Liver (tissue), 9 donors: ENCODE measurements around the gene SPATS1. TPM values are rescaled to one million over a fixed set of nuclear protein-coding genes. Genes with fewer than 3 reads are reported as not detected.

Experiments
- DNase-seq: peaks from one replicate; pipeline ENCODE4 v3.0.0-alpha.2; 2017; ENCODE audit warnings: low spot score
- H3K27ac ChIP-seq, 2 donors: one replicate each; pipeline ENCODE4 v1.7.0; 2013; ENCODE audit warnings: inconsistent platforms in 2 of 2, low read length in 2 of 2, control low read depth in 1 of 2, low read depth in 1 of 2, mild to moderate bottlenecking in 1 of 2
- H3K27me3 ChIP-seq, 4 donors: one replicate each; pipeline versions ENCODE4 v1.6.1 to v1.7.0; 2013; ENCODE audit warnings: low read length in 3 of 4, inconsistent platforms in 1 of 4, mild to moderate bottlenecking in 1 of 4, moderate library complexity in 1 of 4; ENCODE audit not compliant: control insufficient read depth in 4 of 4, insufficient read depth in 4 of 4
- H3K36me3 ChIP-seq, 4 donors: one replicate each; pipeline versions ENCODE4 v1.6.1 to v1.7.0; 2013; ENCODE audit warnings: low read length in 3 of 4, mild to moderate bottlenecking in 3 of 4, low read depth in 1 of 4, moderate library complexity in 1 of 4; ENCODE audit not compliant: control insufficient read depth in 4 of 4, insufficient read depth in 3 of 4
- H3K4me1 ChIP-seq, 4 donors: one replicate each; pipeline versions ENCODE4 v1.6.1 to v1.7.0; 2013; ENCODE audit warnings: low read length in 3 of 4, mild to moderate bottlenecking in 3 of 4, moderate library complexity in 1 of 4; ENCODE audit not compliant: control insufficient read depth in 4 of 4, insufficient read depth in 4 of 4
- H3K4me3 ChIP-seq, 3 donors: one replicate each; pipeline versions ENCODE4 v1.6.1 to v1.7.0; 2013; ENCODE audit warnings: low read length in 3 of 3, control low read depth in 1 of 3, low read depth in 1 of 3, mild to moderate bottlenecking in 1 of 3
- H3K9ac ChIP-seq, 2 donors: one replicate each; pipeline ENCODE4 v1.7.0; 2013; ENCODE audit warnings: low read length in 2 of 2, mild to moderate bottlenecking in 2 of 2, moderate library complexity in 2 of 2, control low read depth in 1 of 2, low read depth in 1 of 2
- H3K9me3 ChIP-seq, 4 donors: one replicate each; pipeline versions ENCODE4 v1.6.1 to v1.7.0; 2013; ENCODE audit warnings: low read length in 3 of 4; ENCODE audit not compliant: control insufficient read depth in 4 of 4
- ATF3 ChIP-seq: IDR thresholded peaks from 2 replicates; pipeline ENCODE4 v1.6.1; 2016; ENCODE audit warnings: antibody characterized with exemption
- EGR1 ChIP-seq, 2 donors: IDR thresholded peaks; 2 replicates each; pipeline ENCODE4 v1.6.1; 2016 to 2018; ENCODE audit warnings: antibody characterized with exemption in 2 of 2, low read depth in 2 of 2
- FOXA1 ChIP-seq: IDR thresholded peaks from 2 replicates; pipeline ENCODE4 v1.6.1; 2016; ENCODE audit warnings: antibody characterized with exemption
- FOXA2 ChIP-seq: IDR thresholded peaks from 2 replicates; pipeline ENCODE4 v1.6.1; 2016; ENCODE audit warnings: antibody characterized with exemption
- GABPA ChIP-seq, 2 donors: IDR thresholded peaks in 1 of 2; conservative IDR thresholded peaks in 1 of 2; 2 replicates each; pipeline ENCODE4 v1.6.1; 2016; ENCODE audit warnings: antibody characterized with exemption in 2 of 2, mild to moderate bottlenecking in 1 of 2, moderate library complexity in 1 of 2
- HNF4A ChIP-seq, 2 donors: conservative IDR thresholded peaks; 2 replicates each; pipeline ENCODE4 v1.6.1; 2016; ENCODE audit warnings: antibody characterized with exemption in 2 of 2, mild to moderate bottlenecking in 2 of 2
- HNF4G ChIP-seq: IDR thresholded peaks from 2 replicates; pipeline ENCODE4 v1.6.1; 2016; ENCODE audit warnings: antibody characterized with exemption
- JUND ChIP-seq, 2 donors: IDR thresholded peaks; 2 replicates each; pipeline ENCODE4 v1.6.1; 2016; ENCODE audit warnings: antibody characterized with exemption in 2 of 2
- NR2F2 ChIP-seq: IDR thresholded peaks from 2 replicates; pipeline ENCODE4 v1.6.1; 2016; ENCODE audit warnings: antibody characterized with exemption
- RAD21 ChIP-seq, 2 donors: IDR thresholded peaks; 2 replicates each; pipeline ENCODE4 v1.6.1; 2016; ENCODE audit warnings: antibody characterized with exemption in 2 of 2, mild to moderate bottlenecking in 2 of 2
- RXRA ChIP-seq, 2 donors: IDR thresholded peaks; 2 replicates each; pipeline ENCODE4 v1.6.1; 2017 to 2018; ENCODE audit warnings: antibody characterized with exemption in 2 of 2, mild to moderate bottlenecking in 1 of 2
- SP1 ChIP-seq: IDR thresholded peaks from 2 replicates; pipeline ENCODE4 v1.6.1; 2018; ENCODE audit warnings: antibody characterized with exemption, mild to moderate bottlenecking
- TAF1 ChIP-seq: conservative IDR thresholded peaks from 2 replicates; pipeline ENCODE4 v1.6.1; 2016; ENCODE audit warnings: antibody characterized with exemption, mild to moderate bottlenecking
- WGBS: extraction: QIAGEN DNeasy Blood & Tissue Kit; methylation state at CpG from one replicate; pipeline ENCODE4 v1.1.7; 2013; 5-methylcytosine and 5-hydroxymethylcytosine counted together
- polyA plus RNA-seq, 2 donors: library from polyadenylated mRNA; stranded (reverse) in 1 of 2; unstranded in 1 of 2; fragments of 200-250 nt in 1 of 2; fragments of >200 nt in 1 of 2; fragmentation: Nextera tagmentation in 1 of 2; extraction: Ambion mirVana in 1 of 2; gene quantifications; one replicate each; pipeline versions ENCODE4 v1.2.1 to v1.2.3, GENCODE V29; 2013 to 2015
- total RNA-seq, 2 donors: library from RNA; depleted of rRNA; stranded (reverse); fragments of >200 nt; gene quantifications; one replicate each; pipeline ENCODE4 v1.2.3, GENCODE V29; 2014
- TF ChIP-seq, protein P1 (sequence below): IDR thresholded peaks from 2 replicates; pipeline ENCODE4 v1.6.1; 2016; ENCODE audit warnings: antibody characterized with exemption, mild to moderate bottlenecking
- TF ChIP-seq, protein P2 (sequence below): IDR thresholded peaks from 2 replicates; pipeline ENCODE4 v1.6.1; 2016; ENCODE audit warnings: antibody characterized with exemption
- TF ChIP-seq, protein P3 (sequence below): fragments of 150-350 bp; IDR thresholded peaks from 2 replicates; pipeline ENCODE4 v1.5.1; 2017; ENCODE audit warnings: improper control_type of control experiment, low read depth, low read length; ENCODE audit not compliant: missing input control
- donor health status: healthy.
- donor health status: healthy.
- donor health status: healthy.
- donor health status: healthy.
- donor health status: healthy.

Gene SPATS1
- total and polyA plus RNA-seq, 4 donors: not detected

GRCh38 chr6:44366781-44367180 is 24.3 kb downstream of the SPATS1 start:
- Histone ChIP-seq H3K27me3 (no peaks in the 10 kb centered on the region), H3K4me3 (no peak overlapping the region), H3K36me3 (no peaks in the 10 kb centered on the region), H3K4me1 (peaks cover 0 to 11% (median 3%) of the 10 kb centered on the region in 4 donors), H3K27ac (no peak overlapping the region), H3K9me3 (no peaks in the 10 kb centered on the region), H3K9ac (no peak overlapping the region)
- DNase-seq: no peak
- WGBS: 72% methylated on average over 3 of the region's 3 CpGs
- TF ChIP-seq RAD21 (IDR thresholded peaks at IDR 0.05) (peak; percentile 6 to 31), FOXA2 (peak; percentile 28), GABPA (IDR thresholded peaks at IDR 0.05 in 1 of 2, conservative IDR thresholded peaks at IDR 0.05 in 1 of 2) (no peak), JUND (IDR thresholded peaks at IDR 0.05) (no peak), HNF4G (peak; percentile 90), SP1 (peak; percentile 44), HNF4A (conservative IDR thresholded peaks at IDR 0.05) (peak; percentile 91 to 98), RXRA (IDR thresholded peaks at IDR 0.05) (peak; percentile 63 to 79)

DNA sequence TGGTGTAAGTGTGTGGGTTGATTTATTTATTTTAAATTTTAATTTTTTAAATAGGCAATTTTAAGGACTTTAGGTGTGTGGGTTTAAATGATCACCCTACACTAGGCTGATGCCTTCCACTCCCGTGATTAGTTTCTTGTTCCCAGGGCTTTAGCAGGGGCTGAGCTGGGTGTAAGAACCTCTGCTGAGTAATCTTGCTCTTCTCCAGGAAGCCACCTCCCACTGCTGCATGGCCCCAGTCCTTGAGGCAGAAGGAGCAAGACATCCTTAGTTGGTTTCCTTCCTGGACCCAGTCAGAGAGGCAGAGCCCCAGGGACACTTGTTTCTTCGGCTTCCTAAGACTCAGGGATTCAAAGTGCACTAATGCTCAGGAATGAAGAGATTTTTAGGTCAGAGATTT is 25.2 kb downstream of the SPATS1 start:
- 72% methylated on average over 2 of the region's 2 CpGs for WGBS
- no peak overlapping the region for H3K9ac ChIP-seq

DNA sequence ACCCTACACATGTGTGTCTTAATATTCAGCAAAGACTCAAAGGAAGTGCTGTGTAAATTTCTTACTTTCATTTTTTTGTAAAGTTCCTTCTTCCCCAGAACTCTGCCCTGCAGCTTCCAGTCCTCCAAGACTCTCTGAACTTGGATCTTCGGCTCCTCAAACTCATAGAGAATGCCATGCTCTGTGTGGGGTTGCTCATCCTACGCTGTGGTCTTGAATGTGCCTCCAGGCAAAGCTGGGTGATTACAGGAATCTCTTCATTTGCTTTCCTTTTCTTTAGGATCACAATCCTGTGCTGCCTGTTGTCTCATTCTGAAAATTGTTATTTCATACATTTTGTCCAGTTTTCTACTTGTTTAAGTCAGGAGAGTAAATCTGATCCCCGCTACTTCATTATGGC is 30.6 kb downstream of the SPATS1 start:
- Histone ChIP-seq H3K36me3 (no peaks in the 10 kb centered on the region), H3K9me3 (no peaks in the 10 kb centered on the region), H3K4me3 (no peak overlapping the region), H3K4me1 (peaks cover 0 to 7% (median 4%) of the 10 kb centered on the region in 4 donors), H3K9ac (no peak overlapping the region), H3K27ac (no peak overlapping the region), H3K27me3 (no peaks in the 10 kb centered on the region)
- DNase-seq: no peak
- WGBS: 92% methylated on average over 3 of the region's 3 CpGs
- TF ChIP-seq FOXA1 (no peak), SP1 (no peak), FOXA2 (no peak), ATF3 (no peak), TAF1 (no peak), EGR1 (IDR thresholded peaks at IDR 0.05; ENCODE audit: low read depth in 2 of 2) (no peak), GABPA (IDR thresholded peaks at IDR 0.05 in 1 of 2, conservative IDR thresholded peaks at IDR 0.05 in 1 of 2) (no peak), RXRA (IDR thresholded peaks at IDR 0.05) (no peak), HNF4A (conservative IDR thresholded peaks at IDR 0.05) (no peak), NR2F2 (no peak)
- TF ChIP-seq, protein P1, sequence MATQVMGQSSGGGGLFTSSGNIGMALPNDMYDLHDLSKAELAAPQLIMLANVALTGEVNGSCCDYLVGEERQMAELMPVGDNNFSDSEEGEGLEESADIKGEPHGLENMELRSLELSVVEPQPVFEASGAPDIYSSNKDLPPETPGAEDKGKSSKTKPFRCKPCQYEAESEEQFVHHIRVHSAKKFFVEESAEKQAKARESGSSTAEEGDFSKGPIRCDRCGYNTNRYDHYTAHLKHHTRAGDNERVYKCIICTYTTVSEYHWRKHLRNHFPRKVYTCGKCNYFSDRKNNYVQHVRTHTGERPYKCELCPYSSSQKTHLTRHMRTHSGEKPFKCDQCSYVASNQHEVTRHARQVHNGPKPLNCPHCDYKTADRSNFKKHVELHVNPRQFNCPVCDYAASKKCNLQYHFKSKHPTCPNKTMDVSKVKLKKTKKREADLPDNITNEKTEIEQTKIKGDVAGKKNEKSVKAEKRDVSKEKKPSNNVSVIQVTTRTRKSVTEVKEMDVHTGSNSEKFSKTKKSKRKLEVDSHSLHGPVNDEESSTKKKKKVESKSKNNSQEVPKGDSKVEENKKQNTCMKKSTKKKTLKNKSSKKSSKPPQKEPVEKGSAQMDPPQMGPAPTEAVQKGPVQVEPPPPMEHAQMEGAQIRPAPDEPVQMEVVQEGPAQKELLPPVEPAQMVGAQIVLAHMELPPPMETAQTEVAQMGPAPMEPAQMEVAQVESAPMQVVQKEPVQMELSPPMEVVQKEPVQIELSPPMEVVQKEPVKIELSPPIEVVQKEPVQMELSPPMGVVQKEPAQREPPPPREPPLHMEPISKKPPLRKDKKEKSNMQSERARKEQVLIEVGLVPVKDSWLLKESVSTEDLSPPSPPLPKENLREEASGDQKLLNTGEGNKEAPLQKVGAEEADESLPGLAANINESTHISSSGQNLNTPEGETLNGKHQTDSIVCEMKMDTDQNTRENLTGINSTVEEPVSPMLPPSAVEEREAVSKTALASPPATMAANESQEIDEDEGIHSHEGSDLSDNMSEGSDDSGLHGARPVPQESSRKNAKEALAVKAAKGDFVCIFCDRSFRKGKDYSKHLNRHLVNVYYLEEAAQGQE: no peak
- TF ChIP-seq, protein P2, sequence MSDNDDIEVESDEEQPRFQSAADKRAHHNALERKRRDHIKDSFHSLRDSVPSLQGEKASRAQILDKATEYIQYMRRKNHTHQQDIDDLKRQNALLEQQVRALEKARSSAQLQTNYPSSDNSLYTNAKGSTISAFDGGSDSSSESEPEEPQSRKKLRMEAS: no peak
- TF ChIP-seq, protein P3, sequence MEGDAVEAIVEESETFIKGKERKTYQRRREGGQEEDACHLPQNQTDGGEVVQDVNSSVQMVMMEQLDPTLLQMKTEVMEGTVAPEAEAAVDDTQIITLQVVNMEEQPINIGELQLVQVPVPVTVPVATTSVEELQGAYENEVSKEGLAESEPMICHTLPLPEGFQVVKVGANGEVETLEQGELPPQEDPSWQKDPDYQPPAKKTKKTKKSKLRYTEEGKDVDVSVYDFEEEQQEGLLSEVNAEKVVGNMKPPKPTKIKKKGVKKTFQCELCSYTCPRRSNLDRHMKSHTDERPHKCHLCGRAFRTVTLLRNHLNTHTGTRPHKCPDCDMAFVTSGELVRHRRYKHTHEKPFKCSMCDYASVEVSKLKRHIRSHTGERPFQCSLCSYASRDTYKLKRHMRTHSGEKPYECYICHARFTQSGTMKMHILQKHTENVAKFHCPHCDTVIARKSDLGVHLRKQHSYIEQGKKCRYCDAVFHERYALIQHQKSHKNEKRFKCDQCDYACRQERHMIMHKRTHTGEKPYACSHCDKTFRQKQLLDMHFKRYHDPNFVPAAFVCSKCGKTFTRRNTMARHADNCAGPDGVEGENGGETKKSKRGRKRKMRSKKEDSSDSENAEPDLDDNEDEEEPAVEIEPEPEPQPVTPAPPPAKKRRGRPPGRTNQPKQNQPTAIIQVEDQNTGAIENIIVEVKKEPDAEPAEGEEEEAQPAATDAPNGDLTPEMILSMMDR: no peak

More for the DNA sequence above, 25.2 kb downstream of the SPATS1 start:
- no peaks in the 10 kb centered on the region for H3K27me3 ChIP-seq
- no peak overlapping the region for H3K4me3 ChIP-seq
- no peak for DNase-seq
- no peak overlapping the region for H3K27ac ChIP-seq
- peaks cover 0 to 11% (median 3%) of the 10 kb centered on the region in 4 donors for H3K4me1 ChIP-seq
- no peaks in the 10 kb centered on the region for H3K9me3 ChIP-seq
- TF ChIP-seq RXRA (IDR thresholded peaks at IDR 0.05) (no peak), SP1 (no peak)
- no peaks in the 10 kb centered on the region for H3K36me3 ChIP-seq
